IgD-negative memory B cell (primary cell): ENCODE results near the gene FBLN1. TPM values are rescaled to one million over a fixed set of nuclear protein-coding genes. Genes with fewer than 3 reads are reported as not detected.

ENCODE experiments used
- H3K27ac Mint-ChIP-seq, 3 donors: one replicate each; pipeline ENCODE4 v1.8.0; 2020 to 2022; ENCODE audit warnings: mild to moderate bottlenecking in 3 of 3, mixed read lengths in 3 of 3, moderate library complexity in 1 of 3
- H3K27me3 Mint-ChIP-seq: one replicate; pipeline ENCODE4 v1.8.0; 2021; ENCODE audit warnings: mixed read lengths
- H3K36me3 Mint-ChIP-seq: one replicate; pipeline ENCODE4 v1.8.0; 2020; ENCODE audit warnings: mild to moderate bottlenecking, mixed read lengths
- H3K4me1 Mint-ChIP-seq, 3 donors: one replicate each; pipeline ENCODE4 v1.8.0; 2020 to 2022; ENCODE audit warnings: mixed read lengths in 3 of 3, mild to moderate bottlenecking in 1 of 3
- H3K4me3 Mint-ChIP-seq, 4 donors: one replicate each; pipeline ENCODE4 v1.8.0; 2020 to 2022; ENCODE audit warnings: mild to moderate bottlenecking in 4 of 4, mixed read lengths in 4 of 4, moderate library complexity in 3 of 4
- H3K9me3 Mint-ChIP-seq, 3 donors: one replicate each; pipeline ENCODE4 v1.8.0; 2020 to 2021; ENCODE audit warnings: mixed read lengths in 3 of 3, mild to moderate bottlenecking in 1 of 3
- polyA plus RNA-seq: library from polyadenylated mRNA; unstranded; fragments of 300-500 nt; fragmentation: Illumina TruSeq; gene quantifications from one replicate; pipeline ENCODE4 v1.2.3, GENCODE V29; 2021

The FBLN1 gene
- polyA plus RNA-seq, 1 donor from 2014 or later, result not detected

GRCh38 chr22:45647532-45648225 is 145.0 kb downstream of the FBLN1 start:
- Mint-ChIP-seq H3K4me3 (no peak overlapping the region), H3K27me3 (peaks cover 28% of the 10 kb centered on the region), H3K36me3 (no peaks in the 10 kb centered on the region), H3K9me3 (no peaks in the 10 kb centered on the region), H3K27ac (no peak overlapping the region), H3K4me1 (peaks cover 0 to 5% (median 0%) of the 10 kb centered on the region in 3 donors)

GRCh38 chr22:45648301-45649117 is 145.8 kb downstream of the FBLN1 start:
- Mint-ChIP-seq H3K27me3 (peaks cover 27% of the 10 kb centered on the region), H3K27ac (no peak overlapping the region), H3K9me3 (no peaks in the 10 kb centered on the region), H3K36me3 (no peaks in the 10 kb centered on the region), H3K4me1 (peaks cover 0 to 5% (median 0%) of the 10 kb centered on the region in 3 donors), H3K4me3 (no peak overlapping the region)

GRCh38 chr22:45649809-45650208 is 147.1 kb downstream of the FBLN1 start:
- Mint-ChIP-seq H3K27ac (no peak overlapping the region), H3K36me3 (no peaks in the 10 kb centered on the region), H3K4me1 (peaks cover 0 to 5% (median 0%) of the 10 kb centered on the region in 3 donors), H3K27me3 (peaks cover 26% of the 10 kb centered on the region), H3K4me3 (no peak overlapping the region), H3K9me3 (no peaks in the 10 kb centered on the region)

- peaks cover 21% of the 10 kb centered on the region for H3K27me3 Mint-ChIP-seq
- H3K4me1 Mint-ChIP-seq, result peaks cover 0 to 3% (median 0%) of the 10 kb centered on the region in 3 donors
- no peaks in the 10 kb centered on the region for H3K9me3 Mint-ChIP-seq
- no peak overlapping the region for H3K27ac Mint-ChIP-seq
- H3K36me3 Mint-ChIP-seq, result no peaks in the 10 kb centered on the region
- no peak overlapping the region for H3K4me3 Mint-ChIP-seq
These were observed 148.0 kb downstream of the FBLN1 start for GRCh38 chr22:45650721-45651120.

Other genes with a start within 250 kb of the FBLN1 start
- gene UPK3A, start 217.9 kb upstream of the FBLN1 start, polyA plus RNA-seq, result 1.5 TPM
- 24.0 TPM for gene FAM118A, start 192.9 kb upstream of the FBLN1 start, polyA plus RNA-seq
- not detected for gene SMC1B, start 89.3 kb upstream of the FBLN1 start, polyA plus RNA-seq
- not detected for gene RIBC2, start 89.2 kb upstream of the FBLN1 start, polyA plus RNA-seq
- gene ATXN10, start 169.0 kb downstream of the FBLN1 start, polyA plus RNA-seq, result 86.9 TPM